Smooth muscle cell (in vitro differentiated cells): ENCODE data around the gene PTPRN2. TPM values are rescaled to one million over a fixed set of nuclear protein-coding genes. Genes with fewer than 3 reads are reported as not detected.

Source experiments
- DNase-seq: peaks from one replicate; lab custom pipeline; 2025; ENCODE audit not compliant: unreplicated experiment; lab: John Stamatoyannopoulos, UW
- H2AFZ ChIP-seq: fragments of 200-600 bp; sonication (generic); 2 replicates; pipeline ENCODE4 v1.6.0; 2016; ENCODE audit warnings: antibody characterized with exemption, low read depth, mild to moderate bottlenecking
- H3F3A ChIP-seq: fragments of 200-600 bp; sonication (generic); 2 replicates; pipeline ENCODE4 v1.6.0; 2017; ENCODE audit warnings: antibody characterized with exemption, low read depth
- H3K27ac ChIP-seq: fragments of 200-600 bp; sonication (generic); 2 replicates; pipeline ENCODE4 v1.5.1; 2016; ENCODE audit warnings: low read depth, mild to moderate bottlenecking
- H3K27me3 ChIP-seq: fragments of 200-600 bp; sonication (generic); 2 replicates; pipeline ENCODE4 v1.6.1; 2016; ENCODE audit warnings: low read depth, mild to moderate bottlenecking
- H3K36me3 ChIP-seq: fragments of 200-600 bp; sonication (generic); 2 replicates; pipeline ENCODE4 v1.5.1; 2016; ENCODE audit warnings: low read depth
- H3K4me1 ChIP-seq: fragments of 200-600 bp; sonication (generic); 2 replicates; pipeline ENCODE4 v1.5.1; 2016; ENCODE audit warnings: low read depth
- H3K4me2 ChIP-seq: fragments of 200-600 bp; sonication (generic); 2 replicates; pipeline ENCODE4 v1.6.0; 2016; ENCODE audit warnings: mild to moderate bottlenecking
- H3K4me3 ChIP-seq: fragments of 200-600 bp; sonication (generic); 2 replicates; pipeline ENCODE4 v1.5.1; 2016; ENCODE audit warnings: mild to moderate bottlenecking
- H3K79me2 ChIP-seq: fragments of 200-600 bp; sonication (generic); 2 replicates; pipeline ENCODE4 v1.6.0; 2016; ENCODE audit warnings: low read depth, mild to moderate bottlenecking
- H3K9ac ChIP-seq: fragments of 200-600 bp; sonication (generic); 2 replicates; pipeline ENCODE4 v1.6.0; 2016; ENCODE audit warnings: low read depth
- H3K9me3 ChIP-seq: fragments of 200-600 bp; sonication (generic); replicated peaks from 2 replicates; pipeline ENCODE4 v1.5.1; 2016; ENCODE audit warnings: low read depth
- H4K20me1 ChIP-seq: fragments of 200-600 bp; sonication (generic); 2 replicates; pipeline ENCODE4 v1.6.0; 2016; ENCODE audit warnings: low read depth
- WGBS: methylation state at CpG from one replicate; pipeline ENCODE4 v1.1.7; 2016; ENCODE audit warnings: low lambda C conversion rate; 5-methylcytosine and 5-hydroxymethylcytosine counted together
- polyA plus RNA-seq: library from polyadenylated mRNA; unstranded; fragments of >200 nt; fragmentation: Nextera tagmentation; extraction: Ambion mirVana; gene quantifications from 2 replicates; pipeline ENCODE4 v1.2.1, GENCODE V29; 2016
- total RNA-seq: library from RNA; depleted of rRNA; stranded (reverse); fragments of >200 nt; gene quantifications from 2 replicates; pipeline ENCODE4 v1.2.3, GENCODE V29; 2014
- TF ChIP-seq, protein P1 (sequence below): fragments of 200-600 bp; sonication (generic); IDR thresholded peaks from 2 replicates; pipeline ENCODE4 v1.5.1; 2017; ENCODE audit warnings: borderline replicate concordance, mild to moderate bottlenecking, antibody characterized with exemption; ENCODE audit not compliant: insufficient read depth, poor library complexity, severe bottlenecking

The PTPRN2 gene
- total and polyA plus RNA-seq, 2 experiments from 2014 or later, result 0.09 to 0.87 TPM

DNA sequence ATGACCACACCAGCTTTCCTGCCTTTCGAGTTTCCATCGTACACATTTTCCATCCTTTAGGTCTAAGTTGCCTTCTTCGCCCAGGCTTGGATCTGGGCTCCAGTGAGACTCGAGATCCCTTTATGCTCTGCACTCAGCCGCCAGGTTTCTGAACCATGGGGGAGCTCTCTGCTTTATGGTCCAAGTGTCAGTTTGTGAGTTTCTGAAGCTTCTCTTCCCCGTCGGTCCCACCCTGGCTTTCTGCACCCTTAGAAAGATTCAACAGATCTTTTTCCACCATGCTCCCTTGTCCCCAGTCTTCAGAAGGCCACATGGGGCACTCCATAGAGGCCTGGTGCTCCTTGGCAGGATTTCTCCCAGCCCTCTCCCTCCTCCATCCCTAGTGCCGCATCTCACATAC lies 402.0 kb downstream of the PTPRN2 start:
- Histone ChIP-seq H3K9me3 (no peaks in the 10 kb centered on the region), H3K9ac (no peak overlapping the region), H2AFZ (no peak overlapping the region), H3K4me3 (no peak overlapping the region), H3K4me2 (no peak overlapping the region), H3K79me2 (no peaks in the 10 kb centered on the region), H3F3A (no peaks in the 10 kb centered on the region), H3K36me3 (no peaks in the 10 kb centered on the region), H3K27ac (no peak overlapping the region), H3K4me1 (no peaks in the 10 kb centered on the region), H3K27me3 (no peaks in the 10 kb centered on the region), H4K20me1 (no peaks in the 10 kb centered on the region)
- no peak for DNase-seq
- 92% methylated on average over 8 of the region's 8 CpGs for WGBS
- TF ChIP-seq, protein P1, sequence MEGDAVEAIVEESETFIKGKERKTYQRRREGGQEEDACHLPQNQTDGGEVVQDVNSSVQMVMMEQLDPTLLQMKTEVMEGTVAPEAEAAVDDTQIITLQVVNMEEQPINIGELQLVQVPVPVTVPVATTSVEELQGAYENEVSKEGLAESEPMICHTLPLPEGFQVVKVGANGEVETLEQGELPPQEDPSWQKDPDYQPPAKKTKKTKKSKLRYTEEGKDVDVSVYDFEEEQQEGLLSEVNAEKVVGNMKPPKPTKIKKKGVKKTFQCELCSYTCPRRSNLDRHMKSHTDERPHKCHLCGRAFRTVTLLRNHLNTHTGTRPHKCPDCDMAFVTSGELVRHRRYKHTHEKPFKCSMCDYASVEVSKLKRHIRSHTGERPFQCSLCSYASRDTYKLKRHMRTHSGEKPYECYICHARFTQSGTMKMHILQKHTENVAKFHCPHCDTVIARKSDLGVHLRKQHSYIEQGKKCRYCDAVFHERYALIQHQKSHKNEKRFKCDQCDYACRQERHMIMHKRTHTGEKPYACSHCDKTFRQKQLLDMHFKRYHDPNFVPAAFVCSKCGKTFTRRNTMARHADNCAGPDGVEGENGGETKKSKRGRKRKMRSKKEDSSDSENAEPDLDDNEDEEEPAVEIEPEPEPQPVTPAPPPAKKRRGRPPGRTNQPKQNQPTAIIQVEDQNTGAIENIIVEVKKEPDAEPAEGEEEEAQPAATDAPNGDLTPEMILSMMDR, result no peak

GRCh38 chr7:158183431-158183830 lies 404.2 kb downstream of the PTPRN2 start:
- Histone ChIP-seq H3F3A (no peaks in the 10 kb centered on the region), H3K27me3 (no peaks in the 10 kb centered on the region), H3K9ac (no peak overlapping the region), H3K36me3 (no peaks in the 10 kb centered on the region), H2AFZ (no peak overlapping the region), H4K20me1 (no peaks in the 10 kb centered on the region), H3K79me2 (no peaks in the 10 kb centered on the region), H3K4me3 (no peak overlapping the region), H3K4me1 (no peaks in the 10 kb centered on the region), H3K27ac (no peak overlapping the region), H3K9me3 (no peaks in the 10 kb centered on the region), H3K4me2 (no peak overlapping the region)
- 77% methylated on average over 3 of the region's 3 CpGs for WGBS
- TF ChIP-seq, protein P1, result no peak
- no peak for DNase-seq

- TF ChIP-seq, protein P1, result no peak
- 76% methylated on average over 7 of the region's 7 CpGs for WGBS
- Histone ChIP-seq H3K79me2 (no peaks in the 10 kb centered on the region), H2AFZ (no peak overlapping the region), H3K4me3 (no peak overlapping the region), H4K20me1 (no peaks in the 10 kb centered on the region), H3K9me3 (no peaks in the 10 kb centered on the region), H3K4me2 (no peak overlapping the region), H3K4me1 (no peaks in the 10 kb centered on the region), H3K27ac (no peak overlapping the region), H3K27me3 (no peaks in the 10 kb centered on the region), H3F3A (no peaks in the 10 kb centered on the region), H3K36me3 (no peaks in the 10 kb centered on the region), H3K9ac (no peak overlapping the region)
- no peak for DNase-seq
Measured at GRCh38 chr7:158176561-158177173, 411.0 kb downstream of the PTPRN2 start.

DNA sequence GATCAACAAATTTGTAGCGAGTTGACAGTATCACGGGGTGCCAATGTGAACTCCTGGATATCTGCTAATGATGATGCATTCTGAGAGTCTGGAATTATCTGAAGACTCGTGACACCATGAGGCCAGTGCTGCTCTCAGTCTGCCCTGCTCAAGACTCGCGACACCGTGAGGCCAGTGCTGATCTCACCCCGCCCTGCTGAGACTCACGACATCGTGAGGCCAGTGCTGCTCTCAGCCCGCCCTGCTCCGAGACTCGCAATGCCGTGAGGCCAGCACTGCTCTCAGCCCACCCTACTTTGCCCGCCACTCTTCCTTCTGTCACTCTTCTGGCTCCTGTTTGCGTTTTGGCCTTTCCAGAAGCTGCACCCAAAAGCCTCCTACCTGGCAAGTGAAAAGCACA lies 411.8 kb downstream of the PTPRN2 start:
- 91% methylated on average over 15 of the region's 15 CpGs for WGBS
- Histone ChIP-seq H3F3A (no peaks in the 10 kb centered on the region), H3K27me3 (no peaks in the 10 kb centered on the region), H3K9me3 (no peaks in the 10 kb centered on the region), H3K36me3 (no peaks in the 10 kb centered on the region), H3K27ac (no peak overlapping the region), H3K4me1 (no peaks in the 10 kb centered on the region), H2AFZ (no peak overlapping the region), H3K4me3 (no peak overlapping the region), H3K9ac (no peak overlapping the region), H3K79me2 (no peaks in the 10 kb centered on the region), H3K4me2 (no peak overlapping the region), H4K20me1 (no peaks in the 10 kb centered on the region)
- DNase-seq, result no peak
- TF ChIP-seq, protein P1, result no peak
